ENCODE data around the gene ACSS1. TPM values are rescaled to one million over a fixed set of nuclear protein-coding genes. Genes with fewer than 3 reads are reported as not detected.

Gene ACSS1
- total and polyA plus RNA-seq, 2 of the 8 experiments (the other 6 are each of a cell fraction or from before 2014, with no cell fraction given): 2.6 to 3.4 TPM

GRCh38 chr20:24986436-24987015, 71.4 kb downstream of the ACSS1 start:
- Histone ChIP-seq H4K91ac (replicated peaks; ENCODE audit: insufficient read length, low read length) (no peak overlapping the region), H2BK120ac (replicated peaks; ENCODE audit: low read depth, low read length) (no peak overlapping the region), H3K4me3 (ENCODE audit: extremely low read depth in 1 of 4, insufficient read depth in 2 of 4, low read depth in 3 of 4, low read length in 4 of 4) (no peak overlapping the region), H2AFZ (ENCODE audit: low read length) (no peak overlapping the region), H3K23ac (ENCODE audit: insufficient read length) (no peak overlapping the region), H4K5ac (ENCODE audit: insufficient read length, low read depth, low read length) (no peak overlapping the region), H3K4ac (replicated peaks; ENCODE audit: insufficient read length, low read depth, low read length) (no peak overlapping the region), H3K9me3 (ENCODE audit: insufficient read depth in 2 of 2, low read depth in 1 of 2, low read length in 1 of 2) (no peaks in the 10 kb centered on the region; a peak in 1 of 4 replicates), H3K36me3 (ENCODE audit: control insufficient read depth in 2 of 4, insufficient read depth in 4 of 4, low read length in 3 of 4) (peaks cover 0 to 5% (median 0%) of the 10 kb centered on the region in 4 experiments; a peak in 3 of 8 replicates), H3K14ac (ENCODE audit: insufficient read length) (no peak overlapping the region), H4K8ac (ENCODE audit: extremely low read depth, insufficient read depth, low read length) (no peak overlapping the region), H3K56ac (replicated peaks; ENCODE audit: insufficient read length, low read depth, low read length) (no peak overlapping the region), H3K4me2 (ENCODE audit: insufficient read depth in 1 of 2, low read depth in 2 of 2, low read length in 2 of 2) (no peak overlapping the region), H3K23me2 (ENCODE audit: low read depth, low read length) (no peaks in the 10 kb centered on the region), H2BK5ac (ENCODE audit: low read depth, low read length) (no peak overlapping the region), H3K9ac (replicated peaks in 1 of 4; ENCODE audit: extremely low read depth in 1 of 4, low read depth in 3 of 4, low read length in 3 of 4) (0 out of 7 replicates have a peak overlapping the region, but pooled peaks of 1 of the 4 experiments have one; percentile 15), H3K27ac (ENCODE audit: low read depth, low read length) (no peak overlapping the region), H2BK15ac (ENCODE audit: low read length) (no peak overlapping the region), H3K79me1 (ENCODE audit: low read depth, low read length) (peaks cover 10% of the 10 kb centered on the region), H2AK5ac (ENCODE audit: low read depth, low read length) (no peak overlapping the region), H3K27me3 (replicated peaks in 1 of 4; ENCODE audit: control insufficient read depth in 3 of 4, extremely low read depth in 1 of 4, insufficient read depth in 3 of 4, low read length in 3 of 4) (no peaks in the 10 kb centered on the region), H2BK12ac (ENCODE audit: low read depth, low read length) (no peak overlapping the region), H2BK20ac (ENCODE audit: low read length) (no peak overlapping the region), H4K20me1 (replicated peaks in 1 of 2; ENCODE audit: control insufficient read depth in 1 of 2, insufficient read depth in 2 of 2, low read length in 2 of 2) (peaks cover 0 to 5% of the 10 kb centered on the region in 2 experiments), H3K18ac (ENCODE audit: extremely low read depth, low read length) (no peak overlapping the region), H3K4me1 (replicated peaks in 1 of 4; ENCODE audit: control insufficient read depth in 3 of 4, insufficient read depth in 4 of 4, low read length in 3 of 4) (peaks cover 0 to 4% (median 0%) of the 10 kb centered on the region in 4 experiments; a peak in 1 of 7 replicates), H3K79me2 (ENCODE audit: control insufficient read depth in 1 of 2, insufficient read depth in 2 of 2, low read length in 2 of 2) (peaks cover 6 to 70% of the 10 kb centered on the region in 2 experiments)
- no peak for TF ChIP-seq ASH2L (IDR thresholded peaks at IDR 0.05; ENCODE audit: low read length)
- POLR2A ChIA-PET (ENCODE audit: partially characterized antibody): no interaction called here
- CTCF ChIA-PET (ENCODE audit: partially characterized antibody): interaction anchor here (1.1 to 1.6 kb wide), 2 partner anchors 9 to 202 kb away, joined by 3 to 5 read pairs; no protein-coding TSS in a partner anchor
- WGBS, 2 experiments (ENCODE audit: extremely low coverage in 1 of 2, insufficient coverage in 1 of 2, insufficient read length in 1 of 2, insufficient replicate concordance in 2 of 2, low coverage in 1 of 2, low lambda C conversion rate in 2 of 2, missing lambda C conversion rate in 1 of 2): 83% methylated on average over 7 of the region's 7 CpGs; no CpG with 5 or more reads in 1 of the 2 experiments
- no peak for FAIRE-seq
- no peak for DNase-seq (ENCODE audit: low read depth in 1 of 2, low spot score in 2 of 2)
